ENCODE results near the gene PCLO.

The PCLO gene

GRCh38 chr7:82810558-82811259 is 352.0 kb downstream of the PCLO start:
- peak; percentile 35 for DNase-seq

GRCh38 chr7:82808633-82809032 is 354.1 kb downstream of the PCLO start:
- DNase-seq, result no peak

GRCh38 chr7:82805527-82805960 is 357.1 kb downstream of the PCLO start:
- DNase-seq, result peak; percentile 68

- no peak for DNase-seq
Measured at GRCh38 chr7:82803411-82803810, 359.3 kb downstream of the PCLO start.

- no peak for DNase-seq
Measured at GRCh38 chr7:82789883-82790609, 372.6 kb downstream of the PCLO start.

DNA sequence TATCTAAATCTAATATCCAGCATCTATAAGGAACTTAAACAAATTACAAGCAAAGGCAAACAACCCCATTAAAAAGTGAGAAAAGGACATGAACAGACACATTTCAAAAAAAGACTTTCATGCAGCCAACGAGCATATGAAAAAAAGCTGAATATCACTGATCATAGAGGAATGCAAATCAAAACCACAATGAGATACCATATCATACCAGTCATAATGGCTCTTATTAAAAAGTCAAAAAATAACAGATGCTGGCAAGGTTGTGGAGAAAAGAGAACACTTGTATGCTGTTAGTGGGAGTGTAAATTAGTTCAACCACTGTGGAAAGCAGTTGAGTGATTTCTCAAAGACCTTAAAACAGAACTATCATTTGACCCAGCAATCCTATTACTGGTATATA is 384.7 kb downstream of the PCLO start:
- no peak for DNase-seq

GRCh38 chr7:82762880-82763279 is 399.8 kb downstream of the PCLO start:
- DNase-seq, result no peak

- DNase-seq, result no peak
Measured at GRCh38 chr7:82760831-82761230, 401.9 kb downstream of the PCLO start.

DNA sequence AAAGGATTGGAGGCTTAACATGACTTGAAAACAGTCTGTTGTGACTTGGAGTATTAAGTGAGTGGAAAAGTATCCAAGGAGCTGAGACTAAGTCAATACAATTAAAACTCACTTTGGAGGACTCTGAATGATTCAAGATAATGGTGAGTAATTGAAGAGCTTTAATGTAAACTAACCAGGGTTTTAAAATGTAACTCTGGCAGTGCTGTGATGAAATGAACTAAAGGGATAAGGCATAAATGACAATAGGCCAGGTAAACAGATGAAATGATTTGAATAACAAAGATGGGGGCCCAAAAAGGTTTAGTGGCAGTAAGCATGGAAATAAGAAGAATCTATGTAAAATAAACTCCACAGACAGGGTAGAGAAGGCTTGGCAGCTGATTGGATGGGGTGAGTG is 402.6 kb downstream of the PCLO start:
- no peak for DNase-seq

DNA sequence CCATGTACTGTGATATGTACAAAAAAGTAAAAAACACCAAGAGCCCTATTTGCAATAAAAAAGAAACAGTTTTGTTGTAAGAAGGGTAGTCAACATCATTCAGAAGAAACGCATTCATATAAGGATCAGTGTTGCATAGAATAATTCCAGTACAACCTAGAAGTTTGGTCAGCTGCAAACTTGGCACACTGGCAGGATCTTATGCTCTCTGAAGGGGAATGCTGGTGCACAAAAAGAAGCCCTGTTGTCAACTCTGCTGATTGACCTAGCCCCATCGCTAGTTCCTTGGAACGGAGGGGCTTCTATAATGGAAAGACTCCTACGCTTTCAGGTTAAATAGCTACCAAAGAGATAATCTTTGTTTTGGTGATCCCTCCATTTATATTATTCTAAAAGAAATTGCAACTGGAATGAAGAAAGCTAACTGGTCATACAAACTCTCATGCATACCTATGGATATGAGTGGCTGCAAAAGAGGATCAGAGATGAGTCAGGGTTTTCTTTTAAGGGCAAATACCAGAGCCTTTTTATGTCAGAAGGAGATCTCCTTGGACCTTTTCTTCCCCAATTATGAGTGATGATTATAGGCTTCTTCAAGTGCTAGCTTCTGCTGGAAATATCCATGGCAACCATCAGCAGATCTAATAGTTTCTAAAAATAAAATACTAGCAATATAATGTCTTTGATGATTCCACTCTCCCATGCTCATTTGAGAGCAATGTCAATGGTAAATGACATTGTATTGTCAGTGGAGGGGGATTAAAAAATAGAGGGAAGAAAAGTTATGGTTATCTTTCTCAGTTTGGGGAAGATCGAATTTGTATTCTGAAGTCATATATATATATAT is 406.8 kb downstream of the PCLO start:
- no peak for DNase-seq

- no peak for DNase-seq
Measured at GRCh38 chr7:82750007-82750406, 412.7 kb downstream of the PCLO start.

GRCh38 chr7:82745820-82746219 is 416.9 kb downstream of the PCLO start:
- no peak for DNase-seq

DNA sequence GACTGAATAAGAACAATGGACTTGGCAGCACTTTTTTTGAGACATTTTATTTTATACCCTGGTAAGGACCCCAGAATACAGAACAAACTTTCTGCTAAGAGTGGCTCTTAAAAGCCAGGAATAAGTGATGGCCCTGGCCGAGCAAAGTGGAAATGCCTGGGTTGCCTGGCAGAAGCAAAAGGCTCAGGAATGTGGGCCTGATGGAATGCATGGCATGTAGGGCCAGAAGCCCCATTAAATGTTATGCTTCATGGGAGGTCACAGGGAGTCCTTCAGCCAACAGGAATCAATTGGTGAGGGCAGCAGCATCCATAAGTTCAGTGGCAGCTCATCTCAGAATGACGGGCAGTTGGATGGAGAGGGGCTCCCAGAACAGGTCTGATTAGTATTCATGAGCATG is 417.6 kb downstream of the PCLO start:
- DNase-seq, result no peak

GRCh38 chr7:82742163-82742562 is 420.5 kb downstream of the PCLO start:
- DNase-seq, result no peak

- no peak for DNase-seq
Measured at GRCh38 chr7:82741493-82741892, 421.2 kb downstream of the PCLO start.

GRCh38 chr7:82740246-82740848 is 422.3 kb downstream of the PCLO start:
- peak; percentile 32 for DNase-seq

GRCh38 chr7:82736633-82737032 is 426.1 kb downstream of the PCLO start:
- no peak for DNase-seq

GRCh38 chr7:82732677-82733076 is 430.0 kb downstream of the PCLO start:
- DNase-seq, result no peak

GRCh38 chr7:82729172-82730030 is 433.3 kb downstream of the PCLO start:
- DNase-seq, result peak; percentile 25

- DNase-seq, result no peak
Measured at GRCh38 chr7:82726038-82726800, 436.5 kb downstream of the PCLO start.

DNA sequence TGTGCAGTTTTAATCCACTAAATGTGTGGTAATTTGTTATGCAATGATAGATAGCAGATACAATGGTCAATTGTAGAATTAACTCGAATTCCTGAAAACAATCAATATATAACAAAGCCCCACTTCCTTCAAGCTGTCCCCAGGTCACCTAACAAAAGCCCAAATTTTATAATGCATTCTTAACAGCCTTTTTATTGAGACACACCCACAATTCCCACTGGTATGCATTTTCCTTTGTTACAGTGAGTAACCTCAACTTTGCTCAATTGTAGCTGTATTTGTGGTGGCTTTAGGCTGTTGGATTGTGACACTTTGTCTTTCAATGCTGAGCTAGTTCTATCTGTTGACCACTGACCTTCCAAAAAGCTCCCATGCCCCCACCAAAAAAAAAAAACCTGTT is 439.3 kb downstream of the PCLO start:
- no peak for DNase-seq

All from suppressor macrophage treated with lipopolysaccharide for 4 hours (primary cell).